GM06990 (cell line): ENCODE data around the gene GPR52.

Experiments used
- DNase-seq: peaks from one replicate; pipeline ENCODE4 v3.0.0-alpha.2; 2011; ENCODE audit not compliant: insufficient read length; ENCODE audit errors: extremely low read depth
- H3K27me3 ChIP-seq: replicated peaks from 2 replicates; pipeline ENCODE4 v1.6.0; 2011; ENCODE audit warnings: low read length; ENCODE audit not compliant: control insufficient read depth, insufficient read depth
- H3K36me3 ChIP-seq: 2 replicates; pipeline ENCODE4 v1.5.1; 2011; ENCODE audit warnings: low read length; ENCODE audit not compliant: control insufficient read depth, insufficient read depth
- H3K4me3 ChIP-seq: replicated peaks from 2 replicates; pipeline ENCODE4 v1.5.1; 2011; ENCODE audit warnings: low read depth, mild to moderate bottlenecking, control low read depth, low read length
- CTCF ChIP-seq: IDR thresholded peaks from 2 replicates; pipeline ENCODE4 v1.5.1; 2011; ENCODE audit warnings: low read length, control low read depth, mild to moderate bottlenecking, inconsistent platforms; ENCODE audit not compliant: insufficient read depth, poor library complexity, severe bottlenecking

The GPR52 gene

GRCh38 chr1:174433451-174433850 lies 14.3 kb upstream of the GPR52 start:
- DNase-seq, result no peak
- Histone ChIP-seq H3K27me3 (no peaks in the 10 kb centered on the region), H3K36me3 (no peaks in the 10 kb centered on the region; the same call in 1 of the 2 replicates), H3K4me3 (no peak overlapping the region)
- no peak for TF ChIP-seq CTCF

GRCh38 chr1:174445351-174445750 lies 2.4 kb upstream of the GPR52 start:
- no peak for TF ChIP-seq CTCF
- DNase-seq, result no peak
- Histone ChIP-seq H3K4me3 (no peak overlapping the region), H3K27me3 (no peaks in the 10 kb centered on the region), H3K36me3 (no peaks in the 10 kb centered on the region)

- no peak overlapping the region for H3K4me3 ChIP-seq
- DNase-seq, result no peak
- TF ChIP-seq CTCF, result no peak
- no peaks in the 10 kb centered on the region for H3K36me3 ChIP-seq
- H3K27me3 ChIP-seq, result no peaks in the 10 kb centered on the region
These were observed 1.9 kb upstream of the GPR52 start for GRCh38 chr1:174445817-174446216.

GRCh38 chr1:174448531-174448883 lies 743 bp downstream of the GPR52 start:
- no peak for TF ChIP-seq CTCF
- DNase-seq, result no peak

GRCh38 chr1:174448974-174449373 lies 1.2 kb downstream of the GPR52 start:
- no peak for TF ChIP-seq CTCF
- no peaks in the 10 kb centered on the region for H3K36me3 ChIP-seq
- DNase-seq, result no peak
- H3K27me3 ChIP-seq, result no peaks in the 10 kb centered on the region
- H3K4me3 ChIP-seq, result no peak overlapping the region

More at GRCh38 chr1:174448531-174448883, 743 bp downstream of the GPR52 start:
- Histone ChIP-seq H3K27me3 (no peaks in the 10 kb centered on the region), H3K4me3 (no peak overlapping the region), H3K36me3 (no peaks in the 10 kb centered on the region)

GRCh38 chr1:174451408-174451807 lies 3.6 kb downstream of the GPR52 start:
- Histone ChIP-seq H3K27me3 (no peaks in the 10 kb centered on the region), H3K36me3 (no peaks in the 10 kb centered on the region), H3K4me3 (no peak overlapping the region)
- no peak for DNase-seq
- TF ChIP-seq CTCF, result no peak
